HG03378 (cell line): Measurements from ENCODE around the gene GSTK1.
A peak's percentile ranks its signal among the peaks of the same experiment; 100 is the strongest.
"Not testable (repeated sequence)": the region's sequence is repeated elsewhere in the genome, so short reads cannot be mapped to it uniquely, and the experiment has no call there.

Experiments used
- ATAC-seq: cut with Tn5 transposase; IDR thresholded peaks from one replicate; pipeline ENCODE4 v1.9.1; 2021; ENCODE audit warnings: mild to moderate bottlenecking, moderate library complexity; ENCODE audit not compliant: unreplicated experiment

Gene GSTK1

DNA sequence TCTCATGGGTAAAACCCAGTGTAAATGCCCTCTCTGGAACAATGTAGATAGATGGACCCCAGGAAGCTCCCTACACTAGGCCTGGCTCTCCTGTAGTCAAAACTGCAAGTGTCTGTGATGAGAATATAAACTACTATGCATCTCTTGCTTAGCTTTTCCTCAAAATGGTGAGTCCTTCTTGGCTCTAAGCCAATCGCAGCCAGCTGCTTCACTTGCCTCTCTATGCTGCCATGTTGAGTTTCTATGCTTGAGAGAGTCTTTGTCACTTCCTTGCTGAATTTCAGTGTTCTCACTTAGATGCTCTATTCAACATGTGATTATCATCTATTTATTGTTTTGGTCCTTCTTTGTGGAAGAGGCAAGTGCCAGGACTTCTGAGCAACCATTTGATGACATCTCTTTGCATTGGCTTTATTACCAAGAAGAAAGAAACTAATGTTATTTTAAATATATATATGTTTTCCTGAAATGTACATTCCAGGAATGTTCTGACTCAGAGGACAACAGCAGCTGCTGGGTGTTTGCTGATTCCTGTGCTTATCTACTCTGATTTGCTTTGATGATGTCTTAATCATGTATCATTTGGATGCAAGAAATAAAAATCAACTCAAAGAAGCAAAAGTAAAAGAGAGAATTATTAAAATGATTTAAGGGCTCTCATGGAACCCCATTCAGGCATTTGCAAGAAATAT lies 24.8 kb upstream of the GSTK1 start:
- ATAC-seq = no peak

GRCh38 chr7:143239813-143240212 lies 23.4 kb upstream of the GSTK1 start:
- no peak for ATAC-seq

- peak; percentile 95 for ATAC-seq
Observed at GRCh38 chr7:143240291-143241168, 22.7 kb upstream of the GSTK1 start.

DNA sequence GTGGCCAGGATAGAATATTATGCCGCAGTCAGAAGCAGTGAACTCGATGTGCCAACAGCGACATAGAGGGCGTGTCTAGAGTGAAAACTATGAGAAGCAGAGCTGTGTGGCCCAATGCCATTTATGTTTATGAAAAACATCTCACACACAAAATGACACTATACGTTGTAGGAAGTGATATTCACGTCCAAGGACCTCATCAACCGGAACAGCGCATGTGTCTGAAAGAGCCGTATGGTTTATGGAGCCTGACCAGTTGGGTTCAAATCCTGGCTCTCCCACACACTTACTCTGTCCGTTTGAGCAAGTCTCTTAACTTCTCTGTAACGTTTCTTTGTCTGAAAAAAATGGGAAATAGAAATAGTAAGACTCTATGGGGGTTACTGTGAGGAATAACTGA lies 20.9 kb upstream of the GSTK1 start:
- ATAC-seq = no peak

- ATAC-seq = no peak
Observed at GRCh38 chr7:143243111-143243510, 20.1 kb upstream of the GSTK1 start.

DNA sequence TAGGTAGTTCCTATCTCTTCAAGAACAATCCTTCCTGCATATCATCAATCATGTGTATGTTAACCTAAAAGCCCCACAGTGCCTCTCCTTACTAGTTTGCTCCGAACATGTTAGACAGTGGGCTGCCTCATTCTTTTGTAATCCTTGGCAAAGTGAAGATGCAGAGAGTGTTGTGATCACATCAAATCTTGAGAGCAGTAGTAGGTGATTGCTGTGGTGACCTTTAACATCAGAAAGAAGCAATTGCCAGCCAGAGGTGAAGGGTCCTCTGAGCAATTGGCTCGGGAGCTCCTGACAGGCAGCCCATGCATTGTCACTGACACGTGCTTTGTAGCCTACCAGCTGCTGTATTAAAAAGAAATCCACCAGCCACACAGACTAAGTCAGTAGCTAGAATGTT lies 19.6 kb upstream of the GSTK1 start:
- ATAC-seq = no peak

GRCh38 chr7:143244321-143244720 lies 18.9 kb upstream of the GSTK1 start:
- ATAC-seq = no peak

- no peak for ATAC-seq
Observed at GRCh38 chr7:143245123-143245522, 18.1 kb upstream of the GSTK1 start.

DNA sequence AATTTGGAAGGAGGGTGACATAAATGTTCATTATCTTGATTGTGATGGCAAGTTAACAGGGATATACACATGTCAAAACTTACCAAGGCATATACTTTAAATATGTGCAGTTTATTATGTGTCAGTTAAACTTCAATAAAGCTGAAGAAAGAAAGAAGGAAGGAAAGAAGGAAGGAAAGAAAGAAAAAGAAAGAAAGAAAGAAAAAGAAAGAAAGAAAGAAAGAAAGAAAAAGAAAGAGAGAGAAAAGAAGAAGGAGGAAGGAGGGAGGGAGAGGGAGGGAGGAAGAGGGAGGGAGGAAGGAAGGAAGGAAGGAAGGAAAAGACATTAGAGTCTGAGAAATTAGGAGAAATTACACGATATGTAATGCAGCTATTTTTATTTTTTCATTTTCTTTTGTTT lies 15.9 kb upstream of the GSTK1 start:
- no peak for ATAC-seq

GRCh38 chr7:143248761-143249354 lies 14.4 kb upstream of the GSTK1 start:
- ATAC-seq = no peak

DNA sequence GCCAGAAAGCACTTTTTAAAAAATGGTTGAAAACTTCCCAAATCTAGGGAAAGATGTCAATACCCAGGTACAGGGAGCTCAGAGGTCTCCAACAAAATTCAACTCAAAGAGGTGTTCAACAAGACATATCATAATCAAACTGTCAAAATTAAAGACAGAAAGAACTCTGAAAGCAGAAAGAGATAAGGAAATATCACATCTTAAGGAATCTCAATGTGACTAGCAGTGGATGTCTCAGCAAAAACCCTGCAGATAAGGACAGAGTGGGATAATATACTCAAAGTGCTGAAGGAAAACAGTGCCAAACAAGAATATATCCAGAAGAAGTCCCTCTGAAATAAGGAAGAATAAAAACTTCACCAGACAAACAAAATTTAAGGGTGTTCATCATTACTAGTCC lies 13.0 kb upstream of the GSTK1 start:
- no peak for ATAC-seq

DNA sequence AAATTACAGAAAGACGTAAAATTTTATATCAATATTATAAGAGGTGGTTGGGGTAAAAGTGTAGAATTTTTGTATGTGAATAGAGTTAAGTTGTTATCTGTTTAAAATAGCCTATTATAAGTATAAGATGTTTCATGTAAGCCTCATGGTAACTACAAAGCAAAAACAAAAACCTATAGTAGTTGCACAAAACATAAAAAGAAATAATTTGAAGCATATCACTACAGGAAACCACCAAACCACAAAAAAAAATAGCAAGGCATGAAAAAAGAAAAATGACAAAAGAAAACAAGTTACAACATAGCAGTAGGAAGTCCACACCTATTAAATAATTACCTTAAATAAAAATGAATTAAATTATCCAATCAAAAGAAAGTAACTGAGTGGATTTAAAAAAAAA lies 12.4 kb upstream of the GSTK1 start:
- ATAC-seq = no peak

- ATAC-seq = no peak
Observed at GRCh38 chr7:143252006-143252405, 11.2 kb upstream of the GSTK1 start.

- ATAC-seq = no peak
Observed at GRCh38 chr7:143255564-143255963, 7.7 kb upstream of the GSTK1 start.

DNA sequence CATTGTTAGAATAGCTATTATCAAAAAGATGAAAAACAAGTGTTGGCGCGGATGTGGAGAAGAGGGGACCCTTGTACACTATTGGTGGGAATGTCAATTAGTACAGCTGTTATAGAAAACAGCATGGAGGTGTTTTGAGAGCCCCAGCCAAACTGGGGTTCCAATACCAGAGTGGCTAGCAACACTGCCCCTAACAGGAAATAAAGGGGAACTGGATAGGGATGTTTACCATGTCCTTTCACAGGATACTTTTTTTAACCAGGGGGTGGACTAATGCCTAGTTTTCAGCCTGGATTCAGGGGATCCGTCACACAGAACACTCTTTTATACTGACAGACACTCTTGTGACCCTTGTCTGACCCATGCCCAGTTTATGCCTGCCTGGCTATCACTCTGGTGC lies 6.9 kb upstream of the GSTK1 start:
- ATAC-seq = no peak

GRCh38 chr7:143256932-143257331 lies 6.3 kb upstream of the GSTK1 start:
- ATAC-seq = peak; percentile 87

DNA sequence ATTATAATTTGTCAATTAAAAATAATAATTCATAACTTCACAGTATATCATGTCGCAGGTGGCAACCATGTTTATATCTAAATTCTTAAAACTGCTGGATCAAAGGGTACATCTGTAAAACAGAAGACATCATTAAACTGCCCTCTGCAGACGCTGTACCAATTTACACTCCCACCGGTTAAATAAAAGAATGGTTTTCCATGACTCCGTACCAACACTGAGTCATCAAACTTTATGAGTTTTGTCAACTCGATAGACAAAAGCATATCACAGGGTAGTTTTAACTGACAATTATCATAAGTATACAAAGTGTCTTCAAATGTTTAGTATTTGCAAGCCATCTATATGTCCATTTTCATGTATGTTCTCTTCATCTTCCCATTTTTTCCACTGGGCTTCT lies 5.7 kb upstream of the GSTK1 start:
- no peak for ATAC-seq

GRCh38 chr7:143258831-143259230 lies 4.4 kb upstream of the GSTK1 start:
- peak; percentile 42 for ATAC-seq

- ATAC-seq = no peak
Observed at GRCh38 chr7:143259765-143260164, 3.5 kb upstream of the GSTK1 start.

DNA sequence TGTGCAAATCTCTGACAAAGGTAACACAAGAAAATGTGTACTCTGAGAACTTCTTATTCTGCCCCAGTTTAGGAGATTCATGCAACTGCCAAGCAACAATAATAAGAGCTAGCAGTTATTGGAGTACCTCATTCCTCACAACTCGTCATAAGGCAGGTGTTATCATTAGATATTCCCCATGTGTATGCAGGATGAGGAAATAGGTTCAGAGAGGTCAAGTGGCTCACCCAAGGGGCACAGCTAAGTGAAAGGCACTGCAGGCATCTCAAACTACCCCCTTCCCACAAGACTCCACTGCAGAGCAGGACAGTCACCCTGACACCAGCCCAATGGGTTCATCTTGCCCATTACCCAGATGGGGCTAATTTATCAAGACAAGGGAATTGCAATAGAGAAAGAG lies 1.3 kb upstream of the GSTK1 start:
- ATAC-seq = no peak

- ATAC-seq = not testable (repeated sequence)
Observed at GRCh38 chr7:143264196-143264568, 941 bp downstream of the GSTK1 start.
